NCI-H1930 (cell line): ENCODE measurements around the gene SETD1B.
"Not testable (repeated sequence)": the region's sequence is repeated elsewhere in the genome, so short reads cannot be mapped to it uniquely, and the experiment has no call there.

Experiments
- DNase-seq, 2 experiments: peaks; one replicate each; lab custom pipeline; 2025; lab: John Stamatoyannopoulos, UW

Gene SETD1B

DNA sequence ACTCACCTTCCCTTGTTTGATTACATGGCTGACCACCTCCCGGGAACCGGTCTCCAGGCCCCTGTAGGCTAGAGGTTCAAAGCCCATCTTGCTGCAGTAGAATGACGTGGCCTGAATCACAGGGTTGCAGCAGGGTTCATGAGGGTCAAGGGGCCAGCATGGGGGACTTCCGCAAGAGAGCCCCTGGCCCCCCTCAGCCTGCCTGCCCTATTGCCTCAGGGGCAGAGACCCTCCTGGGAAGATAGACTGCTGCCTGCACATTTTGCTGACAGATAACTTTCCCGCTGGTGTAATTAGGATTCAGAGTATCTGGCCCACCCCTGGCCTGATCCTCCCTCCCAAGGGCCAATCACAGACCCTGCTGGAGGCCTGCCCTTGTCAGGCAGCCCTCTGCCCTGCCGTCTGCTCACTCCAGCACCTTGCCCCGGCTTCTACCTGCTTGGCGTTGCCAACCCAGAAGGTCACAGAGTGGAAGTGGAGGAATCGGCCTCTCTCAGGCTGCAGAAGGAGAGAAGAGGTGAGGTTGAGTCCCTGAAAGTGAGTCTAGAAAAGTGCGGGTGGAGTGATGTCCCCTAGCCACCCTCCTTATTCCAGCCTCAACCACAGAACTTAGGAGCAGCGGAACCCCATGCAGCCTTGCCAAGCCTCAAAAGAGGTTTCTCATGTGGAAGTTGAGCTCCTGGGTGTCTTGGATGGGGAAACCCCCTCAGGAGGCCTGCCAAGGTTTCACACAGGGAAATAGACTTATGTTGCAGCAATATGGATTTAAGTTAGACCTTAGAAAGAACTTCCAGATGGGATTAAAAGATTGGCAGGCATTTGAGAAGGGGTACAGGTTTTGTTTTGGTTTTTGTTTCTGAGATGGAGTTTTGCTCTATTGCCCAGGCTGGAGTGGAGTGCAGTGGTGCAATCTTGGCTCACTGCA is 53.8 kb downstream of the SETD1B start:
- DNase-seq: no peak

- DNase-seq: no peak
Measured at GRCh38 chr12:121858318-121858661, 54.5 kb downstream of the SETD1B start.

GRCh38 chr12:121858662-121859572 is 55.1 kb downstream of the SETD1B start, which contains the start of gene HPD:
TSS of gene HPD (minus strand) at chr12:121858859. CDS start at chr12:121858823, 36 bp downstream.
- DNase-seq: no peak

DNA sequence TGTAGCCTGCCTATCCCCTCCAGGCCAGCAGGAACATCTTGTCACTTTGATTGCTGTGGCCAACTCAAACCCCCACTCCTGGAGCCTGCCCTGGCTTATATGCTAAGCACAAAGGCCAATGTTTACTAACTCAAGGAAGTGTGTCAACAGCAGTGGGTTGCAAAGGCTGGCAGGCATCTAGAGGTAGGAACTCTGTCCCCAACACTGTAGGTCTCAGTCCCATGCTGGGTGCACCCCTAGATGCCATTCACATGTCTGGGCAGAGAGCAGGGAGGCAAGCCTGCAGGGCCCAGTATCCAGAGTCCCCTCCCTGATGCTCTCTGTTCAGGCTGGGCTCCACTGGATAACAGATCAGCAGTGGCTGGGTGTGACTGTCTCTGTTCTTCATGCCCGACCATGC is 56.4 kb downstream of the SETD1B start:
- no peak for DNase-seq

GRCh38 chr12:121860699-121861098 is 56.9 kb downstream of the SETD1B start:
- not testable (repeated sequence) for DNase-seq

GRCh38 chr12:121861636-121862254 is 57.9 kb downstream of the SETD1B start:
- DNase-seq: no peak

DNA sequence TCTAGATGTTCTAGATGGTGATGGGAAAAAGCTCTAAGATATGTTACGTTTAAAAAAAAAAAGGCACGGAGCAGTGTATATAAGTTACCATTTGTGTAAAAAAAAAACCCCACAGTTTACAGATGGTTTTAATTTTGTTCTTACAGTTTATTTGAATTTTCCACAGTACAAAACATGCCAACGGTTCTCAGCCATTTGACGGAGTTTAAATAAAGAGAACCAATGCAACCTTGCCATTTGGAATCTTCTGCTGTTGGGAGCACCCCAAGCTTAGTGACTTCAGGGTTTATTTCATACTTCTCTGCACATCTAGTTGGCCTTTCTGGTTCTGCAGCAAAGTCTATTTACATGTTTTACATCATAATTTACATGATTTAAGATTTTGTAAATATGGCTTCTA is 62.5 kb downstream of the SETD1B start:
- DNase-seq: no peak

DNA sequence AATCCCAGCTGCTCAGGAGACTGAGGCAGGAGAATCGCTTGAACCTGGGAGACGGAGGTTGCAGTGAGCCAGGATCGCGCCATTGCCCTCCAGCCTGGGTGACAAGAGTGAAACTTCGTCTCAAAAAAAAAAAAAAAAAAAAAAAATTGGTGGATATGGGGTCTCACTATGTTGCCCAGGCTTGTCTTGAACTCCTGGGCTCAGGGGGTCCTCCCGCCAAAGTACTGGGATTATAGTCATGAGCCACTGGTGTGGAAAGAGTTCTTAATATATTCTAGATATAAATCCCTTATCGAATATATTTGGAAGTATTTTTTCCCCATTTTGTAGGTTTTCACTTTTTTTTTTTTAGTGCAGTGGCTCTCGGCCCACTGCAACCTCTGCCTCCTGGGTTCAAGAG is 65.4 kb downstream of the SETD1B start:
- not testable (repeated sequence) for DNase-seq

GRCh38 chr12:121871467-121871866 is 67.7 kb downstream of the SETD1B start:
- DNase-seq: no peak

GRCh38 chr12:121872546-121873215 is 68.9 kb downstream of the SETD1B start:
- DNase-seq: no peak

GRCh38 chr12:121873216-121873569 is 69.4 kb downstream of the SETD1B start:
- no peak for DNase-seq

- no peak for DNase-seq
Measured at GRCh38 chr12:121874071-121874470, 70.3 kb downstream of the SETD1B start.

DNA sequence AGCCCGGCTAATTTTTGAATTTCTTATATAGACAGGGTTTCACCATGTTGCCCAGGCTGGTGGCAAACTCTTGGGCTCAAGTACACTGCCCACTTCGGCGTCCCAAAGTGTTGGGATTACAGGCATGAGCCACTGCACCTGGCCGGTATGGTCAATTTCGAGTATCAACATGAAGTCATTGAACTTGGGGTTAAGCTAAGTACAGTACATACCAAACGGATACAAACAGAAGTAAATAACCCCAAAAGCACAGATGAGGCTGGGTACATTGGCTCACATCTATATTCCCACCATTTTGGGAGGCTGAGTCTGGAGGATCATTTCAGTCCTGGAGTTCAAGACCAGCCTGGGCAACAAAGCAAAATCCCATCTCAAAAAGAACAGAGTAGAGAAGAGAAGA is 71.8 kb downstream of the SETD1B start:
- DNase-seq: no peak

- DNase-seq: not testable (repeated sequence)
Measured at GRCh38 chr12:121876080-121876447, 72.3 kb downstream of the SETD1B start.
